GM18951 (cell line): Measurements from ENCODE around the gene HOXC12.

Experiments used
- POLR2A ChIP-seq: IDR thresholded peaks from 4 replicates; pipeline ENCODE4 v1.6.1; 2011; ENCODE audit warnings: mild to moderate bottlenecking; ENCODE audit not compliant: insufficient read length, insufficient read depth; ENCODE audit errors: extremely low read depth
- in situ Hi-C: fragments of 300-500 bp; cut with MboI; formaldehyde crosslinking; loops from one replicate; pipeline ENCODE4 v1.12.0; 2022; ENCODE audit warnings: low sequenced_read_pairs, mixed read lengths, inconsistent platforms; ENCODE audit not compliant: unreplicated experiment

Gene HOXC12

DNA sequence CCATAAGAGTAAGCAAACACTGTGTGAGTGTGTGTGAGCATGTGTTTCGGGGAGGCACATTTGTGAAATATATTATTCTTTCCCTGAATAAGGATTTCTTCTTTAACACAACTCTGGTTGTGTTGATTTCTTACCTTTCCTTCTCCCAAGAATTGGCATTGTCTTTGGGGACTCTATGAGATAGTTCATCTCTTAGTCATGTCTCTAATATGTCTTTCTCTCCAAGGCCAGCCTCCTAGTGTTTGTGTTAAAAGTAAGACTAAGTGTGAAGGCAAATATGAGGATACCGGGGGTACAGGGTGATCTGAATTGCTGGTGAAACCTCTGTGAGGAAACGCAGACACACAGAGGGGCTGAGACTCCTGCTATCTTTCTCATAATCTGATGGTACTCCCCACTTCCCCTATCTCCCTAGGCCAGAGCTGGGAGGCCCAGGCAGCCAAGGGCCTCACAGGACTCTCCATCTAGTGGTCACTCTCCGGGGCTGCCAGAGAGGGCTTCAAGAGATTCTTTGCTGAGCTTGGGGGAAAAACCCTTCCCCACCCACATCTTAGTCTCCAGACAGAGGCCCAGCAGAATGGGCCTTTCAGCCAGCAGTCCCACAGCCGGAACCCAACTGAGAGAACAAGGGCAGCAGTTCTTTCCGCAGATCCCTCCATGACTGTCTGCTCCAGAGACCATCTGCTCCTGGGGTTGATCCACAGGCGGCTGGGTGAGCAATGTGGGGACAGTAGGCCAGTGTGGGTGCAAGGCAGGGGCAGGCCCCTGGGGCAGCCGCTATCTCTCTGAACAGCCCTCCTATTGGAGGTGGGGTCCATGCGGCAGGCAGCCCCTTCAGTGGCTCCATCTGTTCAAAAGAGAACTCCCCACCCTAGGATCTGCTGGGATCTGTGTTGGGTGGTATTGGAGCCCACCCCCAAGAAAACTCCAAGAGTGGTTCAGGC lies 5.8 kb upstream of the HOXC12 start:
- no peak for TF ChIP-seq POLR2A
- in situ Hi-C loops = no loop called here

DNA sequence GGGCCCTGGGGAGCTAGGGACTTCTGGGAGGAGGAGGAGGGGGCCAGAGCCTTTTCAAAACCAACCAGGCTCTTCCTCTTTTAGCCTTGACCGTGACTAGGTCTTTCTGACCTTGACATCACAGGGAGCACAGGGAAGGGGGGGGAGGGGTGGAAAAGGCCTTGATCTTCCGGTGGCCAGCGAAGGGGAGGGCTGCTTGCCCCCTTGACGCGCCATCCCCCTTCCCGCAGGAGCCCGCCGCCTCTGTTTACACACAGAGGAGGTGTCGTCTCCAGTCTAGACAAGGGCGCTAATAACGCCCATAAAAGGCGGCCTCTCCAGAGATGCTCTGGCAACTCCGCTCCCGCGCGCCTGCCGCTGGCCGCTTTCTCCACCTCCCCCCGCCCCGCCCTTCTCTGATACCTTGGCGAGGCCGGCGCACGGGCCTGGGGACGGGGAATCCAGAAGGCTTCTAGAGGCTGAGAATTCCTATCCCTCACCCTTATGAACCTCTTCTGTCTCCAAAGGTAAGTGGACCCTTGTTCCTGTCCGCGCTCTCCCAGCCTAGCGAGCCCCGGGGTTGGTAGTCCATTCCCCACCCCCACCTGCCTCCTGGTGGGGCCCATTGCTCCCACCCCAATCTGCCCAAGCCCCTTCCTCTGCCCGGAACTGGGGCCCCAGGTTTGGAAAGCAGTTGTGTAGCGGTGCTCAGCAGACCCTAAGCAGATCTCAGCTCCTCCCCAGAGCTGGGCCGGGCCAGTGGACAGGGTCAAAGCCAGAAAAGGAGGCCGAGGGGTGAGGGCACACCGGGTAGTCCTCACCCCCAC lies 4.9 kb upstream of the HOXC12 start:
- in situ Hi-C loops = no loop called here
- no peak for TF ChIP-seq POLR2A

DNA sequence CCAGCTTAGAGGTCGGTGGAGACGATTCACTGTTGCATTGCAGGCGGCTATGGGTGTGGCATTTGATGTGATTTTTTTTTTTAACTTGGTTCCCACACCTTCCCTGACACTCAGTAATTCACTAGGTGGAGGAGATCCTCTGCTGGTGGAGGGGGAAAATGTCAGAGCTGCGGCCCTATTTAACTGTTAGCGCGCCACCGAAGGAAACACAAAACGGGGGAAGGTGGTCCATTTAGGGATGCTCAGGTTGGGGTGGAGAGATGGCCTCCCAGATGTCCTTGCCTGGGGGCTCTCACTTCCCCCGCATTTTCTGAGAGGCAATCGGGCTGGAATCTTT lies 4.3 kb upstream of the HOXC12 start:
- no peak for TF ChIP-seq POLR2A
- in situ Hi-C loops = no loop called here

DNA sequence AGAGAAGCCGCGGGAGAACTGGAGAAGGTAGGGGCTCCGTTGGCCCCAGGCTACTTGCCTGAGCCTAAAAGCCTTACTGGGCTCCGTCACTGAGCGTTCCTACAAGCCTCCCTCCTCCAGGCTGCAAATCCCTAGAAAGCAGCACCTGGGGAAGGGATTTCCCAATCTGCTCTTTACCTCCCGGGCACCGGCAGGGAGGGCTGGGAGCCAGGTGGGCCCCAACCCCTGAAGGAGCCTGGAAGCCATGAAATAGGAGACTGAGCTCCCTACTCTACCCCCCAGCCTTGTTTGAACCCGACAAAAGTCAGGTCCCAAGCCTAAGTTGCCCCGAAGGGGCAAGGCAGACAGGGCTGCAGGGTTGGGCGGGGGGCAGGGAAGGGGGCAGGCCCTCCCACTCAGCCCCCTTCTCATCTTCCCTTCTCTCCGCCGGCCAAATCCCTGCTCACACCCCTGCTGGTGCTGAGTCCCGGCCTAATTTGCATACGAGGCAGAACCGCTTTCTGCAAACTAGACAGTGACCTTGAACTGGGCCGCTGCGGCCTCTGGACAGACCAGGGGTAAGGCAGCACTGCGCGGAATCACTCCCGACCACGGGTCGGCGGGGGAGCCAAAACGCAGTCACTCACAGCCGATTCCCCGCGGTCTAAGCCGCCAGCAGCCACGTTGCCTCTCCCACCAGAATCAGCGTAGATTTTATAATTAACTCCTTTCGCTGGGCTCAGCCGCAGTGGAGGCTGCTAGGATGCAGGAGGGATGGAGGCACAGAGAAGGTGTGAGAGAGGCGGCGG lies 3.7 kb upstream of the HOXC12 start:
- TF ChIP-seq POLR2A = no peak
- in situ Hi-C loops = no loop called here

DNA sequence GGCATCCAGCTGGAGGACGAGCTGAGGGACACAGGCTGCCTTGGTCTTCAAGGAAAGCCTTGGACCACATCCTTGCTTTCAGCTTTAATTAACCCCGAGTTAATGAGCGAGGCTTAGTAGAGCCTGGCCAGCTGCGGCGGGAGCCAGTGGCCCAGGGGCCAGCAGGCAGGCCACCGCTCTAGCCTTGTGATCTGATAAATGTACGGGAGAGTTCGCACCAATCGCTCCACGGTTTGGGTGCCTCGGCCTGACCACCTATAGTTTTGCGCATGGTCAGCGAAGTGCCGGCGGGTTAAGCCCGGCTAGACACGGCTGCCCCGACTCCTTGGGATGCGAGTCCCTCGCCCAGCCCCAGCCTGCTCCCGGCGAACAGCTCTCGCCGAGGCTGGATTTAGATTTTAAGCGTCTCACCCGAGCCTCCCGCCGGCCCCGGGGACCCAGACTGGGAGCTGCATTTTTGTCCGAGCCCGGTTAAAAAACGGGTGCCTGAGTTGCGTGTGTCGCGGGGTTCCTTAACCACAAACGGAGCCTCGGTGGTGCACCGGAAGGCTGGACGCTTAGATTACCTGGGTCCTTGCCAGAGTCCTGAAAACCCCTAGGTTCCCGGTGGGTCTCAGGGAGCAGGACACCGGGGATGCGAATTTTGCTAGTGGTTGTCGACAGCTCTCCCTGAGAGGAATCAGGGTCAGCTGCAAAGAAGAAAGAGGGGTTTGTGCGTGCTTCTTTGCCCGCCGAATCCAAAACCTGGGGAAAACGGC lies 2.9 kb upstream of the HOXC12 start:
- in situ Hi-C loops = no loop called here
- TF ChIP-seq POLR2A = no peak

DNA sequence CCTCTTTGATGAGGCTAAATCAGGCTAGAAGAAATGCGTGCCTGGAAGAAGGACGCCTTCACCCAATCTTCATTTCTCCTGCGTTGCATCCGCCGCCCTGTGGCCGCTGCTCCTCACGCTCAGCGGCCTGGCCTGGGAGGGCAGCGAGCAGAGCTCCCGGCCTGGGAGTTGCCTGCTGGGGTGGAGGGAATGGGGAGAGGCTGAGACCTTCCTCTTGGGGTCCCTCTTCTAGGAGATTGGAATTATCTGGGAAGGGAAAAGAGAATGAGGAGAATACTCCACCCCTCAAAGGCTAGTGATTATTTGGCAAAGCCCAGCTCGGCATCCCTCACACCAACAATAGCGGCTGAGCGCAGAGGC lies 2.4 kb upstream of the HOXC12 start:
- in situ Hi-C loops = no loop called here

DNA sequence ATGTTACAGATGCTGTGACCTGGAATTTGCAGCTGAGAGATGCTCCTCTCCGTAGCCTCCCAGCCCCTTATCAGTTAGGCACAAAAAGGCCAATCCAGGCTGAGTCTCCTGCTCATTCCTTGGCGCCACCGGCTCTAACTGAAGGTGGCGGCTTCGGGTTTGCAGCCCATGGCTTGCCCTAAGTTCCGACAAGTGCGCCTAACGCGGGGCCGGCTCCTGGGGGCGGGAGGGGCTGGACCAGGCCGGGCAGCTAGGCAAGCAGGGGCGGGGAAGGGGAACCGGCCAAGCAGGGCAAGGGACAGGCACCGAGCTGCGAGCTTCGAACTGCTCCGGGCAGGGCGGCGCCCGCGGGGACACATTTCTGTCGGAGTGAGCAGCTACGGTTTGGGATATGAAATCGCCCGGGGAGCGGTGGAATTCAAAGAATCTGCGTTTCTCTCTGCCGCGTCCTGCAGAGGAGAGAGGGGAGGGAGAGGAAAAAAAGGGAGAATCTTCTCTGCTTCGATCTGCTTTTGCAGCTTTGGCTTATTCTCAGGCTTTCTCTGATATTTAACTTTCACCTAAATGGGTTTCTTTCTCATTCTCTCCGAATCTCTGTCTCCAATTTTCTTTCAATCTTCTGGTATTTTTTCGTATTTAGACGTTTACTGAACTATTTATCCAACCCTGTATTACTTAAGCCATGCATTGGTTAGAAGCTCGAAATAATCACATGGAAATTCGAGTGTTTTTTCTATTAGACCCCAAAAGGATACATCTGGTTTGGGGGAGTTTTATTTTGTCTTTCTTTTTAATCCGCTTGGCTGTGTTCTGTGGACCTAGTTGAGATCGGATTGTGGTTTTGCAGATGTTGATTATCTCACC lies 1.6 kb upstream of the HOXC12 start:
- in situ Hi-C loops = no loop called here
- TF ChIP-seq POLR2A = no peak

More for the DNA sequence above, 2.4 kb upstream of the HOXC12 start:
- no peak for TF ChIP-seq POLR2A

DNA sequence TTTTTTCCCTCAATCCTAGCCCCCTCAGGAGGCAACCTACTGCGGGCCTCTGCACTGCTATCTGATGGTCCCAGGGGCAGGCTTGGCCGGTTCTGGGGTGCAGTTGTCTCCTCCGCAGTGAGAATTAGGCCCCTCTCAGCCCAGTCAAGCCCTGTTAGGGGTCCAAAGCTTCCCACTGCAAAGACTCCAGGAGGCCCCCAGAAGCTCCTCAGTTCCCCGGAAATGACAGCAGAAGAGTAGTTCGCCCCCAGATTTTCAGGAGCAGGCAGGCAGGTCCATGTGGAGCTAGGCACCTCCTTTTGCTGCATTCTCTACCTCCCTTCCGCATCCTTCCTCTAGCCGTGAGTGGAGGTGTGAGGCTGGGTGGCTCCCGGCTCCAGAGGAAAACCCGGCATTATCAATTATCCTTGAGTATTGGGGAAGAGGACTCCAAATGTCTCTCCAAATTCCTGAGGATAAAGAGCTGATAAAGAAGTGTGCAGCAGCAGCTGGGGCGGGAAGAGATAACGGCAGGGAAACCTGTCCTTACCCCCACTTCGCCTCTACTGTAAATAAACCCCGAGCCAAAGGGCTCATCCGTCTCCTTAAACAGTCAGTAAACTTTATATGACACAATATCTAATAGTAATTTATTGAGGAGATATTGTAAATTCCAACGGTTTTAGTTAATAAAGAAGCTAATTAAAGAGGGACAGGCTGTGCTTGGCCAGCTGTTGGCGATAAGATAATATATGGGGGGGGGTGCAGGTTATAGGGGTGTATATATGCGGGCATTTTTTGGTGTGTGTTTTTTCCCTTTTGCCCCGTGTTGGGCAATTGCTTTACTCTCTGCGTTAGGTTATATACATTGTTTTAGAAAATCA lies 641 bp upstream of the HOXC12 start:
- no peak for TF ChIP-seq POLR2A
- in situ Hi-C loops = no loop called here

DNA sequence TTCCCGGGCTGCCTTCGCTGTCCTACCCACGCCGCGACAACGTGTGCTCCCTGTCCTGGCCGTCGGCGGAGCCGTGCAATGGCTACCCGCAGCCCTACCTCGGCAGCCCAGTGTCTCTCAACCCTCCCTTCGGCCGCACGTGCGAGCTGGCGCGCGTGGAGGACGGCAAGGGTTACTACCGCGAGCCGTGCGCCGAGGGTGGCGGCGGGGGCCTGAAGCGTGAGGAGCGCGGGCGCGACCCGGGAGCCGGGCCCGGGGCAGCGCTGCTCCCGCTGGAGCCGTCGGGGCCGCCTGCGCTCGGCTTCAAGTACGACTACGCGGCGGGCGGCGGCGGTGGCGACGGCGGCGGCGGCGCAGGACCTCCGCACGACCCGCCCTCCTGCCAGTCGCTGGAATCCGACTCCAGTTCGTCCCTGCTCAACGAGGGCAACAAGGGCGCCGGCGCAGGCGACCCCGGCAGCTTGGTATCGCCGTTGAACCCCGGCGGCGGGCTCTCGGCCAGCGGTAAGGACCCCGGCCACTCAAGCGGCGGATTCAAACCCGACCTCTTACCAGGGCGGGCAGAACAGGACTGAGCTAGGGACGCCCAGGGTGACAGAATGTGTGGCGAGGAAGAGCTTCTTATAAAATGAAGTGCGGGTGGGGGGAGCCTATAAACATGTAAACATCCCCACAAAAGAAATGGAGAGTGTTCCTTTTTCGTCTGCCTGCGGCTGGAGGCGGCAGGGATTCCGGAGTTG lies 503 bp downstream of the HOXC12 start:
- in situ Hi-C loops = no loop called here
- TF ChIP-seq POLR2A = no peak

DNA sequence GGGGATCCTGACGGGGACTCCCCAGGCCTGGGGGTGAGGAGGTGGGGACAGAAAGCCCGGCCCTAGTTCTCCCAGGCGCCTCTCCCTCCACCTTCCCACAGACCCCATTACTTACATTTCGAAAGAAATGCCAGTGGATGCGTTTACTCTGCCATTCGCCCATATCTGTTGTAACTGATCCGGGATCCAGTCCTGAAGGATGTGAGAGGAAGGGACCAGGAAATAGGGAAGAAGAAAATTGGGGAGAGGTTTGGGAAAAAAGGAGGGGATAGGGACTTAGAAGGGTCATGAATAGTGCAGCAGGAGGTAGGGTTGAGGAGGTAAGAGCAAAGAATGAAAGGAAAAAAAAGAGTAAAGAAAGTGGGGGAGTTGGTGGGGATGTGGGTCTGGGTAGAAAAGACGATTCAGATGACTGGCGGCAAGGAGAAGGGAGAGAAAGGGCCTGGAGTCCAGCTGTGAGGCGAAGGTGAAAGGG lies 1.1 kb downstream of the HOXC12 start:
- TF ChIP-seq POLR2A = no peak
- in situ Hi-C loops = no loop called here
